AG04449 (cell line): ENCODE data around the gene WRAP73.

Source experiments
- CTCF ChIA-PET: fragments of 350-600 bp; formaldehyde crosslinking; extraction: SDS; loops from one replicate; lab custom pipeline; 2021; ENCODE audit warnings: antibody characterized with exemption; lab: Yijun Ruan, JAX
- POLR2A ChIA-PET: fragments of 400-600, 350-600 bp; formaldehyde crosslinking; extraction: SDS; loops from one replicate; lab custom pipeline; 2020; ENCODE audit warnings: antibody characterized with exemption, inconsistent platforms; lab: Yijun Ruan, JAX
- DNase-seq: peaks from one replicate; pipeline ENCODE4 v3.0.0-alpha.2; 2010; ENCODE audit warnings: low read depth, low spot score
- H3K4me3 ChIP-seq: 2 replicates; pipeline ENCODE4 v1.5.1; 2011; ENCODE audit warnings: low read depth, mild to moderate bottlenecking, control low read depth, low read length
- TF ChIP-seq, protein P1 (sequence below): IDR thresholded peaks from one replicate; pipeline ENCODE4 v1.5.1; 2011; ENCODE audit warnings: mild to moderate bottlenecking, moderate library complexity, low read length, control low read depth, inconsistent platforms; ENCODE audit not compliant: insufficient read depth; ENCODE audit errors: missing control alignments

The WRAP73 gene

DNA sequence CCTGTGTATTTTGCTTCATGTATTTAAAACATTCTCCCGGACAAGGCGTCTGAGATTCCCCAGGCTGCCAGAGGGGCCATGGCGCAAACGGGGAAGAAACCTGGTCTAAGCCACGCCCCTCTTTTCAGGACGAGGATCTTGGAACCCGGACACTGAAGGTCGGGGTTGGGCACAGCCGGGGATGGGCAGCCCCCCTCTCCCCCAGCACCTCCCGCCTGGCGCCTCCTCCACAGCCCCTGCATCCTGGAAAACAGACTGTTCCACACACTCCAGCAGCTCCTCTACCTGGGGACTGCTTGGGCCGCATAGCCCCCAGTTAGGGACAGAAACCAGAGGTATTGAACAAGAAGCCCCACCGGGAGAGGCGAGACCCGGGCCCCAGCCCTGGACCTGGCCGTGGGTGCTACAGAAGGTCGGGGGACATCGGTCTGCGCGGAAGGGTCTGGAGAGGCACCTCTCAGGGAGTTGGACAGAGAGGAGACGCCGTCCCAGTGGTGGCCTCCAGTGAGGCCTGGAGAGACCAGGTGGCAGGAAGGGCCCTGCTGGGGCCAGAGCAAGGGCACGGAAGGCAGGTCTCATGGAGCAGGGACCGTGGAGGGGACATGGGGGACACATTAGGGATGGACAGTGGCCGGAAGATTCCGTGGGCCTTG lies 7.8 kb upstream of the WRAP73 start:
- ChIA-PET CTCF (no interaction called here), POLR2A (no interaction called here)
- DNase-seq: no peak
- TF ChIP-seq, protein P1, sequence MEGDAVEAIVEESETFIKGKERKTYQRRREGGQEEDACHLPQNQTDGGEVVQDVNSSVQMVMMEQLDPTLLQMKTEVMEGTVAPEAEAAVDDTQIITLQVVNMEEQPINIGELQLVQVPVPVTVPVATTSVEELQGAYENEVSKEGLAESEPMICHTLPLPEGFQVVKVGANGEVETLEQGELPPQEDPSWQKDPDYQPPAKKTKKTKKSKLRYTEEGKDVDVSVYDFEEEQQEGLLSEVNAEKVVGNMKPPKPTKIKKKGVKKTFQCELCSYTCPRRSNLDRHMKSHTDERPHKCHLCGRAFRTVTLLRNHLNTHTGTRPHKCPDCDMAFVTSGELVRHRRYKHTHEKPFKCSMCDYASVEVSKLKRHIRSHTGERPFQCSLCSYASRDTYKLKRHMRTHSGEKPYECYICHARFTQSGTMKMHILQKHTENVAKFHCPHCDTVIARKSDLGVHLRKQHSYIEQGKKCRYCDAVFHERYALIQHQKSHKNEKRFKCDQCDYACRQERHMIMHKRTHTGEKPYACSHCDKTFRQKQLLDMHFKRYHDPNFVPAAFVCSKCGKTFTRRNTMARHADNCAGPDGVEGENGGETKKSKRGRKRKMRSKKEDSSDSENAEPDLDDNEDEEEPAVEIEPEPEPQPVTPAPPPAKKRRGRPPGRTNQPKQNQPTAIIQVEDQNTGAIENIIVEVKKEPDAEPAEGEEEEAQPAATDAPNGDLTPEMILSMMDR: no peak
- no peak overlapping the region for H3K4me3 ChIP-seq

DNA sequence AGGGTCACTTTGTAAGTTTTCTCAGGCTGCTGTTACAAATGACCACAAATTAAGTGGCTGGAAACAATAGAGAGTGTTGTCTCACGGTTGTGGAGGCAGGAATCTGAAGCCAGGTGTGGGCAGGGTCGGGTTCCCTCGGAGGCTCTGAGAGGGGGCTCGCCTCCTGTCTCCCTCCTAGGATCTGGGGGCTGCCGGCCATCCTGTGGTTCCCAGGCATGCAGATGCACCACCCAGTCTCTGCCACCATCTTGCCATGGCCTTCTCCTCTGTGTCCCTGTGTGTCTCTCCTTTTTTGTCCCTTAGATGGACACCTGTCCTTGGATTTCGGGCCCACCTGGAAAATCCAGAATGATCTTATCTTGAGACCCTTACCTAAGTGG lies 7.2 kb upstream of the WRAP73 start:
- no peak for DNase-seq
- H3K4me3 ChIP-seq: no peak overlapping the region
- TF ChIP-seq, protein P1: no peak
- CTCF ChIA-PET: no interaction called here
- POLR2A ChIA-PET: no interaction called here

DNA sequence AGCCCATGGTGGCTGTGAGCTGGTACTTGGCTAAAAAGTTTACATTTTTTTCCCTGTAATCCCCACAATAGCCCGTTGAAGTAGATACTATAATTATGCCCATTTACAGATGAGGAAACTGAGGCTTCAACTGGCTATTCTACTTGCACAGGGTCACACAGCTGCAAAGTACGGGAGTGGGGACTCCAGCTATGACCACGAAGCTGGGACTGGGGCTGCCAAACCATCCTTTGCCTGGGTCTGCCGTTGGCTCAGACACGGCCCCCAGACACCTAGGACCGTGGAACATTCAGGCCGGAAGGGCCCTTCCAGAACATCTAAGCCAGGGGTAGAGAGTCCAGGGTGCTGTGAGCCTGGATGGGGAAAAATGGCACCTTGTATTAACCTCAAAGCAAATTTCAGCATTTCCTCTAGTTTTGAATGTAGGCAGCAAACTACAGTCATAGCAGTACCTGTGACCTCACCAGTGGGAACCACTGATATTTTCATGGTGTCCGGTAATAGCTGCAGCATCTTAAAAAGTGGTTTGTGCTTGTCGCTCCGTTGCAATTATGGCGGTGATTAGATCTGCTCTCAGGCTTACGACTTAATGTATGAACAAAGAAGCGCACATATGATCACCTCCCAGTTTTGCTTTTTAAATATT lies 6.7 kb upstream of the WRAP73 start:
- CTCF ChIA-PET: no interaction called here

DNA sequence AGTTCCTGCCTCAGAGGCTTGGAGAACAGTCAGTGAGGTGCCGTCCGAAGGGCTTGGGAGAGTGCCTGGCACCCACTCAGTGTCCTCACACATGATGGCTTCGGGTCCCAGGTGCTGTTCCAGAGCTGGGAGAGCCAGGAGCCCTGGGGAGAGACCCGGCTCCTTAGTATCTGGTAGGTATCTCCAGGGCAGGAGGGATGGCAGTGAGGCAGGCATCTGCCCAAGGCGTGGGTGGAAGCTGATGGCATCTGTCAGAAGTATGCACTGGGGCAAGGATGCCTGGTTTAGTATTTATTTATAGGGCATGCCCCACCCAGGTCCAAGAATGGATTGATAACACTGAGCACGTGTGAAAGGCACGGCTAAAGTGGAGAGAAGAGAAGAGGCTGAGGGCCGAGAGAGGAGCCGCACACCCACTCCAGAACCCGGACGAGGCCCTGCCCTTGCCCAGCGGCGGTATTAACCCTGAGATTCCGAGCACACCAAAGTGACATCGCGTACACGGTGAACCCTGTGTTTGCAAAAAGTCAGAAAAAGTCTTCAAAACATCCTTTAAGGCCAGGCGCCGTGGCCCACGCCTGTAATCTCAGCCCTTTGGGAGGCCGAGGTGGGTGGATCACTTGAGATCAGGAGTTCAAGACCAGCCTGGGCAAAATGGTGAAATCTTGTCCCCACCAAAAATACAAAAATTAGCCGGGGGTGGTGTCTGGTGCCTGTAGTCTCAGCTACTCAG lies 4.8 kb upstream of the WRAP73 start:
- POLR2A ChIA-PET: no interaction called here
- H3K4me3 ChIP-seq: no peak overlapping the region
- CTCF ChIA-PET: no interaction called here
- no peak for DNase-seq
- TF ChIP-seq, protein P1: no peak

More for the DNA sequence above, 6.7 kb upstream of the WRAP73 start:
- DNase-seq: no peak
- POLR2A ChIA-PET: no interaction called here
- no peak overlapping the region for H3K4me3 ChIP-seq
- TF ChIP-seq, protein P1: no peak

DNA sequence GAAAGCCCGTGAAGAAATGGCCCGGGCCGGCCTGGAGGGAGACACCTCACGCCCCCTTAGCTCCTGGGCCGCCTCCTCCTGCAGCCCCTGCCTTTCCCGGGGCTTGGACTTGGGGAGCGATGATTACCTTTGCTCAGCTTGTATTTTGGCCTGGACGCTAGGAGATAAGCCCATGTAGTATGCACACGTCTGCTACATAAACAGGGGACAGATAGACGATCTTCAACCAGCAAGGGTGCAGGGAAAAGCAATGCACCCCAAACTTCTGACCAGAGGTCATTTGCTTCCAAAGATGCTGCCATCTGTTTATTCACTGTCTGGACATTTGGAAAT lies 3.3 kb upstream of the WRAP73 start:
- ChIA-PET POLR2A (no interaction called here), CTCF (interaction anchor here (1.0 to 1.5 kb wide), 2 partner anchors 13 to 71 kb away, joined by 3 to 4 read pairs; no protein-coding TSS in a partner anchor)
- no peak overlapping the region for H3K4me3 ChIP-seq
- DNase-seq: no peak
- TF ChIP-seq, protein P1: no peak
